ENCODE measurements around the gene GCDH.
"Not testable (repeated sequence)": the region's sequence is repeated elsewhere in the genome, so short reads cannot be mapped to it uniquely, and the experiment has no call there.

Gene GCDH

GRCh38 chr19:12872941-12873890, 17.7 kb upstream of the GCDH start:
- peak; percentile 81 for DNase-seq

DNA sequence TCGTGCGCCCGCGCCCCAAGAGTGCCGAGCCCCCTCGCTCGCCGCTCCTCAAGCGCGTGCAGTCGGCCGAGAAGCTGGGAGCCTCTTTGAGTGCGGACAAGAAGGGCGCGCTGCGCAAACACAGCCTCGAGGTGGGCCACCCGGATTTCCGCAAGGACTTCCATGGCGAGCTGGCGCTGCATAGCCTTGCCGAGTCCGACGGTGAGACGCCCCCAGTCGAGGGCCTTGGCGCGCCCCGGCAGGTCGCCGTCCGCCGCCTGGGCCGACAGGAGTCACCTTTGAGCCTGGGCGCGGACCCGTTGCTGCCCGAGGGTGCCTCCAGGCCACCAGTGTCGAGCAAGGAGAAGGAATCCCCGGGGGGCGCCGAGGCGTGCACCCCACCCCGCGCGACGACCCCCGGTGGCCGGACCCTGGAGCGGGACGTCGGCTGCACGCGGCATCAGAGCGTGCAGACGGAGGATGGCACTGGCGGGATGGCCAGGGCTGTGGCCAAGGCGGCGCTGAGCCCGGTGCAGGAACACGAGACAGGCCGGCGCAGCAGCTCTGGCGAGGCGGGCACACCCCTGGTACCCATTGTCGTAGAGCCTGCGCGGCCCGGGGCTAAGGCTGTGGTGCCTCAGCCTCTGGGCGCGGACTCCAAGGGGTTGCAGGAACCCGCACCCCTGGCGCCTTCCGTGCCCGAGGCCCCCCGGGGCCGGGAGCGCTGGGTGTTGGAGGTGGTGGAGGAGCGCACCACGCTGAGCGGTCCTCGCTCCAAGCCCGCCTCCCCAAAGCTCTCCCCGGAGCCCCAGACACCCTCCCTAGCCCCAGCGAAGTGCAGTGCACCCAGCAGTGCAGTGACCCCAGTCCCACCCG, 16.8 kb upstream of the GCDH start:
- DNase-seq: no peak

GRCh38 chr19:12875086-12875485, 15.9 kb upstream of the GCDH start:
- no peak for DNase-seq

DNA sequence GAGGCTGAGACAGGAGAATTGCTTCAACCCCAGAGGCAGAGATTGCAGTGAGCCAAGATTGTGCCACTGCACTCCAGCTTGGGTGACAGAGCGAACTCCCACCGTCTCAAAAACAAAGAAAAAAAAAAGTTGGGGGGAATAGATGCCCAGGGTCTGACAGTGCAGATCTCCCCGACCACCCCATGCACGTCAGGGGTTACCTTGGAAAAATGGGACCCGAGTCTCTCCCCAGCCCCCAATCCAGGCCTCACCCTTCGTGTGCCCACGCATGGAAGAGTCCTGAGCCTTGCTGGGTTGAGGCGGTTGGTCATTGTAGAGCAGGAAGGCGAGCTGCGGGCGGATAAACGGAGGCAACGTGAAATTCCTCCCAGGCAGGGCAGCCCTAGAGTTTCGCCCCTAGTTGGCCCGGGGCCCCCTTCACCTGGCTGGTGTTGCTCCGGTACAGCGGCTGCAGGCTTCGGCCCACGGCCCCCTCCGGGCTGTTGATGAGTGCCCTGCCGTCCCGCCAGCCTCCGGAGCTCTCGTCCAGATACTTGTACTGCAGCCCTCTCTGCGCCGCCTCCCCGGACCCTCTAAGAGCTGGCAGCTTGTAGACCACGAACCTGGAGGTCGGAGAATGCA, 10.3 kb upstream of the GCDH start:
- DNase-seq: peak; percentile 35

DNA sequence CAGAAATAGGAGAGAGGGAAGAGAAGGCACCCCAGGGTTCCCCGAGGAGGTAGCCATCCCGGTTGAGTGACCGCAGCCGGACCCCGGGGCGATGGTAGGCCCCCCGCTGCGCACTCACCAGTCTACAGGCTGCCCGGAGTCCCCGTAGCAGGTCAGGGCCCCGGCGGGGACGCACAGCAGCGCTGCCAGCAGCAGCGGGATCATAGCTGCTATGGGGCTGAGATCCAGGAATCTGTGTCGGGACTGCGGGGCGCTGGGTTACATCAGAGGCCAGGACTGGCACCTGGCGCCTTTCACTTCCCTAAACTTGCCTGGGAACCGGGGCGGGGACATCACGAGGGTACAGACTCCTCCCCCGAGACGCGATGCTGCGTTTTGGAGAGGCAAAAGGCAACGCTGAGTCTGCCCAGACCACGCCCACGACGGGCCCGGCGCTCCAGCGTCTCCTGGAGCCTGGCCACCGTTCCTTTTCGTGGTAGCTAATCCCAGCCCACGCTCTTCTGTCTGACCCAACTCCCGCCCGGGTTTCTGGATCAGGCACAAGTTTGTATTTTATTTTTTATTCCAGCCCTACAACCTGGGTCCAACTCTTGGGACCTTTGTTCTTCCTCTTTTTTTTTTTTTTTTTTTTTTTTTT, 9.7 kb upstream of the GCDH start, which contains the start of gene DNASE2:
Gene DNASE2 (minus strand): TSS at position 278 of the 637 bp plus-strand sequence. CDS start 74 bp downstream, at position 204.
- DNase-seq: peak; percentile 97

- no peak for DNase-seq
These were observed 8.4 kb upstream of the GCDH start for GRCh38 chr19:12882589-12882988.

GRCh38 chr19:12884202-12884601, 6.8 kb upstream of the GCDH start:
- DNase-seq: peak; percentile 34

- no peak for DNase-seq
These were observed 6.4 kb upstream of the GCDH start for GRCh38 chr19:12884627-12884925.

GRCh38 chr19:12884926-12885748, 5.8 kb upstream of the GCDH start:
- peak; percentile 96 for DNase-seq

DNA sequence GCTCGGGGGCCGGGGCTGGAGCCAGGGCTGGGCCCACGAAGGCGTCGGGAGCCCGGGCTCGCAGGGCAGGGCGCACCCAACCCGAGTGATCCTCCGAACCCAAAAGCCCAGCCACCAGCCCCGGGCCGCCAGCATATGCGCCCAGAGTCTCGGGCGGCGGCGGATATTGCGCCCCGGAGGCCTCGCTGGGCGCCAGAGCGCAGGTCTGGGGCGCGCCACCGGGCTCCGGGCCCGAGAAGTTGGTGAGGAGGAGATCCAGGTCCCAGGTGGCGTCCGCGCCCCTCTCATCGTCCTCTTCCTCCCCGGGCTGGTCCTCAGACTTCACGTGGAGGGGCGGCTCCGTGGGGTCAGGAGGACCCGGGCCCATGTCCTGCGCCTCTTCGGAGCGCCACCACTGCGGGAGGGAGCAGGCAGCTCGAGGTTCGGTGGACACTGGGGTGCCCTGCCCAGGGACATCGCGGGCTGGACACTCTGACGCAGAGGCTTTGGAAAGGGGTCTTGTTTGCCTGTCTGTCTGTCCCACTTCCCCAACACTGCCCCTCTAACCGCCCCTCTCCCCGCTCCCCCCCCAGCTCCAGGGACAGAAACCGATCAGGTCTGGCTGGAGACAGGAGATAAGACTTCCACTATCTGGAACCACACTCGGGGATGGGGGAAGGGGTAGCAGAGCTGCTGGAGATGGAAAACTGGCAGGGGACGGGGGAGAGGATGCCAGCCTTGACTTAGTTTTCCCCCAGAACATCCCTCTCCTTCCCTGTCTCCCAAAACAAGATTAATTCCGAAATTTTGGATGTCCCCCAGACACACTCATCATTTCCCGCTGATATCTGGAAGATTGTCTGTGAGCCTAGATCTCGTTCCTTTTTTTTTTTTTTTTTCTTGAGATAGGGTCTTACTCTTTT, 5.0 kb upstream of the GCDH start:
- peak; percentile 92 for DNase-seq

GRCh38 chr19:12886651-12886968, 4.3 kb upstream of the GCDH start:
- DNase-seq: no peak

GRCh38 chr19:12886969-12887747, 3.8 kb upstream of the GCDH start, which contains the start of gene KLF1:
Gene KLF1, minus strand, starts transcription at chr19:12887201. Its CDS starts 61 bp downstream, at chr19:12887140.
- DNase-seq: peak; percentile 95

DNA sequence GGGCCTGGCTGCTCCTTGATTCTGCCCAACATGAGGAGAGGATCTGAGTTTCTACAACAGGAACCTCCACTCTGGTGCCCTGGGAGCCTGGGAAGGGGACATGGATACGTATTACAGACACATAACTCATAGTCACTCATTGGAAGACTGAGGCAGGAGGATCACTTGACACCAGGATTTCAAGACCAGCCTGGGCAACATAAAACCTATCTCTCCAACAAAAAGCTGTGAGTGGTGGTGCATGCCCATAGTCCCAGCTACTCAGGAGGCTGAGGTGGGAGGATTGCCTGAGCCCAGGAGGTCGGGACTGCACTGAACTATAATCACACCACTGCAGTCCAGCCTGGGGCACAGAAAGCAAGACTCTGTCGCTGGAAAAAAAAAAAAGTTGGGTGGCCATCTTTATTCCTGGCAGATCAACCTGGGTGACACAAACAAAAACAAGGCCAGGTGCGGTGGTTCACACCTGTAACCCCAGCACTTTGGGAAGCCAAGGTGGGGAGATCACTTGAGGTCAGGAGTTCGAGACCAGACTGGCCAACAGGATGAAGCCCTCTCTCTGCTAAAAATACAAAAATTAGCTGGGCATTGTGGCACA, 2.9 kb upstream of the GCDH start:
- DNase-seq: peak; percentile 56

DNA sequence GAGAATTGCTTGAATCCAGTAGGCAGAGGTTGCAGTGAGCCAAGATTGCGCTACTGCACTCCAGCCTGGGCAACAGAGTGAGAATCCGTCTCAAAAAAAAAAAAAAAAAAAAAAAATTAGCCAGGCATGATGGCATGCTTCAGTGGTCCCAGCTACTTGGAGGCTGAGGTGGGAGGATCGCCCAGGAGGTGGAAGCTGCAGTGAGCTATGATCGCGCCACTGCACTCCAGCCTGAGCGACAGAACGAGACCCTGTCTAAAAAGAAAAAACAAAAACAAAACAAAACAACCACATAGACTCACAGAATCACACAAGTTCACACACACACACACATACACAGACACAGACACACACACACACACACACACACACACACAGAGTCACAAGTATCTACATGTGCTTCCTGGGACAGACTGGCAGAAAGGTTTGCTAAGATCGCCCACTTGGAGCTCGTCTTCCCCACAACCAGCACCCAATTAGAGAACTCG, 617 bp upstream of the GCDH start:
- DNase-seq: not testable (repeated sequence)

DNA sequence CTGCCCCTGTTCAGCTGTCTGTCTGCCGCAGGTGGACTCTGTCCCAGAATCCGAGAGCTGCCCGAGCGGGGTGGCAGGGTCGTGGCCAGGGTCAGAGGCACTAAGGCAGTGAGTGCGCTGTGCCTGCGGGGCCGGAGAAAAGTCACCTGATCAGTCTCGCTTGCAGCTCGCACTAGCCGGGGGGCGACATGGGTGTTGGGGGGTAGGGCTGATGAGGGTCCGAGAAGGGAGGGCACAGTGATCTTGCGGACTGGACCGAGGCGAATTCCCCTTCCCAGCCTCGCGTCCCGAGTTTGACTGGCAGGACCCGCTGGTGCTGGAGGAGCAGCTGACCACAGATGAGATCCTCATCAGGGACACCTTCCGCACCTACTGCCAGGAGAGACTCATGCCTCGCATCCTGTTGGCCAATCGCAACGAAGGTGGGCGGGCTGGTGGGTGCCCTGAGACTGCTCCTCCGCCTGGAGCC, 627 bp downstream of the GCDH start:
- DNase-seq: peak; percentile 16

GRCh38 chr19:12893582-12893981, 2.6 kb downstream of the GCDH start:
- no peak for DNase-seq

DNA sequence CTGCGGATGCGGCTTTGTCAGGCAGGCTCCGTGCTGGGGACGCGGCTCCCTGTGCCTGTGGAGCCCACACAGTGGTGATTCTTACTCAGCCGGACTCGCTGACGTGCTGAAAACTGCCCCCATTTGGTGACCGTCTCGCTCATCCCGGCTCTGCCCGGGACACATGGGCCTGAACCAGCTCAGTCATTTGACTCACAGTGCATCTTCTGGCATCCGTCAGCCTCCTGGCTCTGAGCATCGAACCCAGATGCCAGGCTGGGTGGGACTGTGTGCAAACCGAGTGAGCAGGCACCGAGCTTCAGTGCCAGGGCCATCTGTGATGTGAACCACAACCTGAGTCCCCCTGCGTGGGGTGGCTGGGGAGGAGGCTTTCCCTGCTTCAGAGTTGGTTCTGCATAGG, 5.5 kb downstream of the GCDH start:
- DNase-seq: no peak

DNA sequence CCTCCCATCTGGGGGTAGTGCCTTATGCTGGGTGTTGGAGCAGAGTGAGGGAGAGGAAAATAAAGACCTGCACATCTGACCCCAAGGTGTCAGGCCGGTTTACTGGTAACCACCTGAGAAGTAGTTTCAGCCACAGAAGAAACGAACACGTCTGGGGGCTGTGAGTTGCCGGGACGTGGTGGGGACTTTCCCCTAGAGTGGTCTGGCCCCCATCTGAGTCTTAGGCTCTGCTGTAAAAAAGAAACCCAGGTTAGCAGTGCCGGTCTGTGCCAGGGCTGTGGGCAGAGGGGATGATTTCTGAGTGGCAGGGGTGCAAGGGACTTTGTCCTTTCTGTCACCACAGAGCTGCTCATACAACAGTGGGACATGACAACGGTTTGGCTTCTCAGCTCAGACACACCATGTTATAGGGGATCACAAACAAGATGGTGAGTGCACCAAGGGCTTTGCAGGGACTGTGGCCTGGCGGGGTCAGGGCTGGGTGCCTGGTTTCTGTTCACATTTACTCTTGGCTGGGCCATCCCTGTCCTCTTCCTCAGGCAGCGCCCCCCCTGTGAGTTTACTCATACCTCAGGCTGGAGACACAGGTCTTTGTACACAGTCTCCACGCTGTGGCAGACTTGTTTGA, 9.0 kb downstream of the GCDH start:
- no peak for DNase-seq

DNA sequence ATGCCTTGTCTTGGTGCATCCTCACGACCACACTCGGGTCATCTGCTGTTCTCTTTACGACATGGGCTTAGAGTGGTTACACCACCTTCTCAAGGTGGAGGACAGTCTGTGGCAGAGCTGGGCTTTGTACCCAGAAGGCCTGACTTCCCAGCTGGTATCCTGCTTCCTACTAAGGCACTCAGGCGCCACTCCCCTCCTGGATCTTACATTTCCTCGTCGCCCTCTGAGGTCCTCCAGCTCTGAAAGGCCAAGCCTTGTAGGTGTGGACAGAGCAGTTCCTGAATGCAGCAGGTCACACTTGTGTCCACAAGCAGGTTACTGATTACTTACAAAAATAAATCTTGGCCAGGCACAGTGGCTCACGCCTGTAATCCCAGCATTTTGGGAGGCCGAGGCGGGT, 16.2 kb downstream of the GCDH start:
- no peak for DNase-seq
